Heart right ventricle (tissue), 16 donors: ENCODE results near the gene CCND3. TPM values are rescaled to one million over a fixed set of nuclear protein-coding genes. Genes with fewer than 3 reads are reported as not detected.

Experiments used
- ATAC-seq, 8 donors: fragments of 200-7000 bp; cut with Tn5 transposase; one replicate each; pipeline ENCODE4 v1.9.1; 2020; ENCODE audit warnings: mild to moderate bottlenecking in 8 of 8, moderate library complexity in 8 of 8, moderate number of reproducible peaks in 1 of 8
- DNase-seq, 2 donors: peaks; one replicate each; pipeline ENCODE4 v3.0.0-alpha.2; 2020
- H3K27ac ChIP-seq, 10 donors: fragments of 200-600 bp; sonication (generic) in 2 of 10; one replicate each; pipeline versions ENCODE4 v1.5.0 to v1.8.0; 2020 to 2022; ENCODE audit warnings: mild to moderate bottlenecking in 3 of 10
- H3K27me3 ChIP-seq, 7 donors: fragments of 200-600 bp; one replicate each; pipeline ENCODE4 v1.8.0; 2021 to 2022; ENCODE audit warnings: mild to moderate bottlenecking in 2 of 7
- H3K36me3 ChIP-seq, 9 donors: fragments of 200-600 bp; sonication (generic) in 1 of 9; one replicate each; pipeline versions ENCODE4 v1.5.0 to v1.8.0; 2020 to 2022; ENCODE audit warnings: mild to moderate bottlenecking in 2 of 9
- H3K4me1 ChIP-seq, 9 donors: fragments of 200-600 bp; sonication (generic) in 1 of 9; one replicate each; pipeline versions ENCODE4 v1.5.0 to v1.8.0; 2020 to 2022; ENCODE audit warnings: mild to moderate bottlenecking in 4 of 9
- H3K4me3 ChIP-seq, 10 donors: fragments of 200-600 bp; sonication (generic) in 2 of 10; one replicate each; pipeline versions ENCODE4 v1.5.0 to v1.8.0; 2020 to 2022; ENCODE audit warnings: mild to moderate bottlenecking in 7 of 10, moderate library complexity in 2 of 10
- H3K9me3 ChIP-seq, 11 donors: fragments of 200-600 bp in 10 of 11; sonication (generic) in 2 of 11; one replicate each; pipeline versions ENCODE4 v1.5.0 to v1.8.0; 2013 to 2022; ENCODE audit warnings: mild to moderate bottlenecking in 2 of 11, control low read depth in 1 of 11, moderate library complexity in 1 of 11
- CTCF ChIP-seq, 9 donors: fragments of 200-600 bp; sonication (generic) in 2 of 9; IDR thresholded peaks; one replicate each; pipeline versions ENCODE4 v1.5.0 to v1.8.0; 2021 to 2022; ENCODE audit warnings: antibody characterized with exemption in 9 of 9, mild to moderate bottlenecking in 5 of 9, moderate library complexity in 1 of 9
- WGBS, 2 donors: extraction: QIAGEN DNeasy Blood & Tissue Kit; methylation state at CpG; one replicate each; pipeline ENCODE4 v1.1.7; 2013; ENCODE audit warnings: inconsistent platforms in 1 of 2; 5-methylcytosine and 5-hydroxymethylcytosine counted together
- intact Hi-C, 10 donors: fragments of 100-400 bp; cut with DNase I; formaldehyde crosslinking; loops; one replicate each; pipeline versions ENCODE4 v1.11.1 to v1.14.2; 2022
- polyA plus RNA-seq, 2 donors: library from polyadenylated mRNA; stranded (reverse); fragments of 200-250 nt; gene quantifications; one replicate each; pipeline ENCODE4 v1.2.3, GENCODE V29; 2013
- total RNA-seq, 10 donors: library from RNA; stranded (reverse); fragmentation: NEBNext Ultra II Directional in 3 of 10; extraction: Animal tissue kit (Norgen Biotek cat#: 25700) in 3 of 10; gene quantifications; one replicate each; pipeline versions ENCODE4 v1.2.1 to v1.2.4, GENCODE V29; 2021 to 2023
- donor health status: Arrhythmogenic right ventricular cardiomyopathy.
- donor health status: ischemic (EF 13 %, LVEDD 7.1; RV severe dilation, severe dysfunction).
- donor health status: healthy with polysubstance abuse.
- donor health status: DM: no; HTN: yes; CAD: no.
- donor health status: DM: no; HTN: no; CAD: no.
- donor health status: ischemic (EF 25% LVEDD 6.9; RV normal size, moderate dysfunction).
- donor health status: ischemic (EF 25% LVEDD 5.7; RV mildly dilated, moderate dysfunction).
- donor health status: healthy.
- donor health status: DM: yes; HTN: yes; CAD: no.
- donor health status: Ischemic cardiomyopathy.
- donor health status: ischemic (EF 35%, LVEDD 5.7; RV mildly dilated, moderate dysfunction).
- donor health status: nonischemic (EF 11% LVEDD 7.7; RV severe dilation, severe dysfunction).
- donor health status: DM: yes; HTN: yes; CAD: no.
- donor health status: PGD.
- donor health status: ischemic (EF 29% LVEDD 5.4; RV normal size, mild dysfunction).
- donor health status: nonischemic (EF 23%, LVEDD 6.1; RV moderate dilation, normal function).

Gene CCND3
- total and polyA plus RNA-seq, 12 donors = 29.6 to 77.3 (median 39.4) TPM

- ATAC-seq (no peak), DNase-seq (no peak)
- WGBS, 2 donors = 93 to 94% methylated on average over 6 of the region's 6 CpGs
- H3K36me3 ChIP-seq = no peaks in the 10 kb centered on the region
- TF ChIP-seq CTCF (IDR thresholded peaks at IDR 0.05) = no peak
- no peaks in the 10 kb centered on the region for H3K9me3 ChIP-seq
- intact Hi-C loops = no loop called here
- H3K27ac ChIP-seq = no peak overlapping the region
- H3K4me3 ChIP-seq = no peak overlapping the region
- peaks cover 0 to 9% (median 0%) of the 10 kb centered on the region in 9 donors for H3K4me1 ChIP-seq
- H3K27me3 ChIP-seq = no peaks in the 10 kb centered on the region
These were observed 16.6 kb upstream of the CCND3 start for GRCh38 chr6:41958022-41958856.

GRCh38 chr6:41957117-41957516 is 15.5 kb upstream of the CCND3 start:
- no peaks in the 10 kb centered on the region for H3K9me3 ChIP-seq
- intact Hi-C loops = no loop called here
- no peaks in the 10 kb centered on the region for H3K36me3 ChIP-seq
- H3K27me3 ChIP-seq = no peaks in the 10 kb centered on the region
- peaks cover 0 to 9% (median 0%) of the 10 kb centered on the region in 9 donors for H3K4me1 ChIP-seq
- TF ChIP-seq CTCF (IDR thresholded peaks at IDR 0.05) = no peak
- no peak overlapping the region for H3K27ac ChIP-seq
- WGBS, 2 donors = 56 to 62% methylated on average over 4 of the region's 4 CpGs
- no peak for DNase-seq
- no peak overlapping the region for H3K4me3 ChIP-seq
- ATAC-seq = no peak

GRCh38 chr6:41955412-41955811 is 13.8 kb upstream of the CCND3 start:
- intact Hi-C loops = no loop called here
- WGBS, 2 donors = 81 to 84% methylated on average over 2 of the region's 2 CpGs
- no peak for TF ChIP-seq CTCF (IDR thresholded peaks at IDR 0.05)
- Histone ChIP-seq H3K36me3 (no peaks in the 10 kb centered on the region), H3K4me3 (no peak overlapping the region), H3K4me1 (no peaks in the 10 kb centered on the region), H3K27ac (no peak overlapping the region), H3K9me3 (no peaks in the 10 kb centered on the region), H3K27me3 (no peaks in the 10 kb centered on the region)
- DNase-seq (no peak), ATAC-seq (no peak)

- no peaks in the 10 kb centered on the region for H3K9me3 ChIP-seq
- intact Hi-C loops = no loop called here
- H3K27me3 ChIP-seq = no peaks in the 10 kb centered on the region
- no peak for ATAC-seq
- no peak overlapping the region for H3K4me3 ChIP-seq
- no peak for TF ChIP-seq CTCF (IDR thresholded peaks at IDR 0.05)
- H3K27ac ChIP-seq = no peak overlapping the region
- no peaks in the 10 kb centered on the region for H3K4me1 ChIP-seq
- H3K36me3 ChIP-seq = no peaks in the 10 kb centered on the region
- no peak for DNase-seq
- WGBS, 2 donors = 95 to 97% methylated on average over 2 of the region's 2 CpGs
These were observed 13.1 kb upstream of the CCND3 start for GRCh38 chr6:41954668-41955067.
